HuH-7 (cell line): Measurements from ENCODE around the gene WDR64.

Experiments used
- DNase-seq: peaks from one replicate; pipeline ENCODE4 v3.0.0; 2011; ENCODE audit warnings: low spot score

Gene WDR64

DNA sequence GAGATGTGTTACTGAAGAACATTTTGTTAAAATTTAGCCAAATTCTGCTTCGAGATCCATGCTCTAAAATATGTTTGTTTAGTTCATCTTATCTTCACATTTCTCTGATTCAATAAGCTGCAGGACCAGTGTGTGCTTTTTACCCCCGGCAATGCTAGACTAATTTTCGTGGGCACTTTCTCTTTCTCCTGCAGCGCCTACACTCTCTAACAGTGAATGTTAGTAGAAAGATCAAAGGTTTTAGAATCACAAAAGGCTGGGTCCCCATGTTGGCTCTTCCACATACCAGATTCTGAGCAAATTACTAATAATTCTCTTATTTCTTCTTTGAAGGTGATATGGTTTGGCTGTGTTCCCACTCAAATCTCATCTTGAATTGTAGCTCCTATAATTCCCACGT, 20.4 kb upstream of the WDR64 start:
- DNase-seq: no peak

DNA sequence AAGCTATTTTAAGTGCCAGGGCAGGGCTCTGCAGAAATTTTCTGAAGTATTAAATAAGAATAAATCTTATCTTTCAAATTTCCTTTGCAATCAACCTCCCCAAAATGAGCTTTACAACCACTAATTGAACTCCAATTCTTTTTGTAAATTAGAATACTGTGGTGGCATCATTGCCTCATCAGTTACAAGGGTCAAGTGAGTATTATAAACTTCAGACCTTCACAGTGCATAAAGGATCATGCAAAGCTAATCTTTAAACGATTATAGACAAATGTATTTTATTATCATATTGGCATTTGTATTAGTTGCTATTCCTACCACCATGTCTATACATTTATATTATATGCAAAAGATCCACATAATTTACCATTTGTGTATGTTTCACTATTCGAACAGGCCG, 19.1 kb upstream of the WDR64 start:
- no peak for DNase-seq

DNA sequence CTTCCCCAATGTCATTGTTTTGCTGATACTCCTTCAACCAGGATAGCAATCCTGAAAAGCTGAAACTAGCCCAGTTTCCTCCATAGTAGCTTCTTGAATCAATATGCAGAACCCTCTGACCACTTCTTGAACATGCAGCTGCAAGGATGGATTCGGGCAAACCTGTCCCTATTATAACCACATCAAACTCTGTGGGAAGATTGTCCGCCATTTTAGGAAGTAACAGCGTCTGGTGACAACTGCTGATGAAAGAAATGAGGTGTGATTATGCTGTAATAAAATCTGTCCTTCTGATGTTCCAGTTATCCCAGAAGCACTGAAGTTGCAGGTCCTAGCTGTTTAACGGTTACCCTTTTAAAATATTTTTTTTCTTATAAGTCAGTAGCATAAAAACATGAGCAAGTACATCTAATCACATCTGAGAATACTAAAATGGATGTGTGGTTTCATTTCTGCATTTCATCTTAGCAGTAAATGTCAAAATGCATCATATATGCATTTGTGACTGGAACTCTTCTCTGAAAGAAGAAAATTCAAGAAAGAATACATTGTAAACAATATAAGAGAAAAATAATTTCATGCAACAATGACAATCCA, 16.4 kb upstream of the WDR64 start:
- DNase-seq: no peak

DNA sequence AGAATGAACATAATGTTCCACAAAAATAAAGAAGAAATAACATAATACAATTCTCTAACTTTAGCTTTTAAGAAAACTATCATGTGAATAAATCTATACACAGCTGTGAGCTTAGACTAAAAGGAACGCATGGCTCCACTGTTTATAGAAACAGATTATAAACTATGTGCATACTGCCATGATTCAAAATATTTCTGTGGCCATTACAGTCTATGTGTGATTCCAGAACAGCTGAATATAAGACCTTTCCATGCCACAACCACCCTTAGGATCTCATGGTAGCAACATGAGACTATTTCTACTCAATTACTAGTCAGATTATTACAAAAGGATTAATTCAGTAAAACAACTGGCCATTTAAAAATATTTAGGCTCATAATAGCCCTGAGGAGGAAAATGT, 15.8 kb upstream of the WDR64 start:
- no peak for DNase-seq

DNA sequence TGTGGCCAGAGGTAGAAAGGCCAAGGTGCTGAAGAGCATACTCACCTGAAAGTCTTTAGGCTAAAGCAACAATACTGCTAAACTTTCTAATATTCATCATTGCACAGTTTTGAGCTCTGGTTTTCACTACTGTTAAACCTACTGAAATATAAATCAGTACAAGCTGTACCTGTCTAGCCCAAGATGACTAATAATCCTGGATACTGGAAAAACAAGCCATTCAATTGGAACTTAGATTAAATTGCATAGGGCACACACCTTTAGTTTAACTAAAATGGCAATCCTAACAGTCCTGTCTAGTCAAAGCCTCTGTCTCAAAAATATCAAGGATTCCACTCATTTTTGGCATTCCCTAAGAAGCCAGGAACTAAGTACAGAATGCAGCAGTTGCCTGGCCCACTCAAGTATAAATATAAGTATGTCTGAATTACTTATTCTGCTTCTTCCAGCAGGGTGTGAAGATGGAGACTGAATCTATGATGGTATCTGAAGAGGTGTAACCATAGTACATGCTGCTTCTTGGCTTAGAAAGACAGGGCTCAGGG, 15.0 kb upstream of the WDR64 start:
- no peak for DNase-seq

DNA sequence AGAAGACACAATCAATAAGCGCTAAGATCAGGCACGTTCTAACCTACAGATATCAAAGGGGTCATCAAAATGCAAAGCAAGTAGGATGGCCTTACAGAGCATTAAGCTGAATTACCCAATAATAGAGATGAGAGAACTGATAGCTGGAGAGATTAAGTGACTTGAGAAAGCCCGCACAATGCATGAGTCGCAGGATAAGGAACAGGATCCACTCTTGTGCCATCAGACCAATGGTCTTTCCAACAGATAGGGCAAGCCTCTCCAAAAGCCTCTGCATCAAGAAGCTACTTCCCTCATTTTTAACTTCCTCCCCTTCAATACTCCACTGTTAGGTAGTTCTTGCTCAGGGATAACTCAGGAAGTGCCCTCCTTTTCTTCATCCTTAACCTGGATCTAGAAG, 14.5 kb upstream of the WDR64 start:
- no peak for DNase-seq

DNA sequence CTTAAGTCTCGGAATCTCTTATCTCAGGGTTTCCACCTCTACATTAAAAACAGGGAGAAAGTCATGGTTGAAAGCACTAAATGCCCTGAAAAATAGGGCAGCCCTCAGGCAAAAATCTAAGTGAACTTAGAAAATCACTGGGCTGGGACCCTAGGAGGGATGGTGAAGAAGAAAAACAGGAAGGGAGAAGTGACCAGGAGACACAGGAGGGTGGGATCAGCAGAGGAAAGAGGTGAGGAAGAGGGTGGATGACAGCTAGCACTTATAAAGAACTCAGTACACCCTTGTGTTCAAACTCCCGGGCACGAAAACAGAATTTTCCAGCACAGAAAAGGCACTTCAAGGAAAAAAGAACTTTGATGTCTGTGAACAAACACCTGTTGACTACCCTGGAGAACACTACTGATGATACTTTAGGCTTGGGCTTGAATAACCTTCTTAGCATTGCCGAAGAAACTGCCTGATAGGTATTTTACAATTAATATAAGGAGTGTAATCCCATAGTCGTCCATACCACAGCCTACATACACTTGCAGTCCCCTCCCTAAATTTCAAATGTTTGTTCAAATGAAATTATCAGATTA, 13.9 kb upstream of the WDR64 start:
- DNase-seq: no peak

DNA sequence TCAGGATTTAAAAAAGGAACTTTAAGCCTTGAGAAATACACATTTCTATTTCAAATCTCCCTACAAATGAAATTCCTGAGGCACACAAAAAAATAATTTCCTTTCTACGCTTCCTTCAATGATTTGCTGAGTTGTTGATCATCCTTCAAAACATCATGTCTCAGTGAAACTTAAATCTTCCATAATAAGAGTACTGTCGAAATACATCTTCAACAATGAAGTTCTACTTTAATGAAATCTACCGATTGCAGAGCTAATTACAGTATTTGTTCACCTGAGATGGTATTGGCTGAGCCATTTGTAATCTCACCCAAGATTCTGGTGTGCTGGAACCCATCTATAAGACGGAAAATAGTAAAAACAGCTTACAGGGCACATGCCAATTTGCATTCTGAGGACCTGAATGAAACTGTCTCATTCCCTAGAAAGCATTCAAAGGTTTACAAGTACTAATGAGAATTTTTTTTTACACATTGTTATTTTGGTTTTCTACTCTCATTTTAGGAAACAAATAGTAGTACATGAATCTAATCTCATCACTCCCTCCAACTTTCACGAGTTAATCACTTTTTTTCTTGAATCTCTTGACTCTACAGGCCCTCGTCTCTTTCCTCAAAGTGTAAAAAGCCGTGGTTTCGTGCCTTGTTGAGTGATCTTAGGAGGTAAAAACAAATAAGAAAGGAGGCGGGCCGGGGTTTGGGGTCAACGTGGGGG, 13.0 kb upstream of the WDR64 start:
- DNase-seq: no peak

DNA sequence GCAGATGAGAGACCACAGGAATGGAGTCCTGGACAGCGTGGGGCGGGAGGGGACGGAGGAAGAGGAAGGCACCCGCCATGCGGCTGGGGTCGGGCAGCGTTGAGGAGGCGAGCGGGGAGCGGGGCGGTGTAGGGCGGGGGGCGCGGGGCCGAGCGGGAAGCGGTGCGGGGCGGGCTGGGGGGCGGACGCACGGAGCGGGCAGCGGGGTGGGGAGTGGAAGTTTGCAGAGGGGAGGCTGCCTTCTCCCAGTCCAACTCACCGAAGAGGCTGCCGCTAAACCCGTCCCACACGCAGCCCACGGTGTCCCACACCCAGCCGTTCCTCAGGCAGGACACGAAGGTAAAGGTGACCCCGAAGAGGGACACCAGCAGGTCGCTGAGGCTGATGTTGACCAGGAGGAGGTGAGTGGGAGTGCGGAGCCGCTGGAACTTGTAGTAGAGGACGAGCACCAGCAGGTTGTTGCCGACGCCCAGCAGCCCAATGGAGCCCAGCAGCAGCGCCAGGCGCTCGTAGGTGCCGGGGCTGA, 12.4 kb upstream of the WDR64 start:
- DNase-seq: peak; percentile 52

DNA sequence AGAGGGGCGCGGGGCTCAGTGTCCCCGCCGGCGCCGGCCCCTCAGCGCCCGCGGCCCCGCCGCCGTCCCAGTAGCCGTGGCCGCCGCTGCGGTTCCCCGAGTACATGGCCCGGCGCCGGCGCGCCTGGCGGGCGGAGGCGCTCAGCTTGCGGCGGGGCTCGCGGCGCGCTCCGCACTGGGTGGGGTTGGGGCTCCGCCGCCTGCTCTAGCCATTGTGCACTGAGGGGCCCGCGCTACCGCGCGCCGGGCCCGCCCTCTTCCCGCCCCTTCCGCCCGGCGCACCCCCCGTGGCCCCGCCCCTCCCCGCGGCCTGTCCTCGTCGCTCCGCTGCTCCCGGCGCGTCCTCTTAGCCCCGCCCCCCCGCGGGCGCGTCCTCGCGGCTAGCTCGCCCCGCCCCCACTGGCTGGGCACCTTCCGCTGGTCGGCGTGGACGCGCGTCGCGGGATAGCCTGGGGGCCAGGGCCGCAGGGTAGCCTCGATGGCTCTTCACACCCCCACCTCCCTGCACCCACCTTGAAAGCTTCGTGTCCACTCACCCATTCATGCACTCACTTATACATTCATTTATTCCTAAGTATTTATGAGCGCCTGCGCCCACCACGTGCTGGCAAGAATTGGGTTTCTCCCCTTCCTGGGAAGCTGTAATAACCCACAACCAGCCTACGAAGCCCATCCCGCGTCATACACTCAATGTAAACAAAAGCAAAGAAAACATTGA, 11.8 kb upstream of the WDR64 start, which contains the start of the genes CHML and OPN3:
Gene CHML, minus strand, starts transcription at position 221 of the 718 bp plus-strand sequence. CDS start 4,603 bp downstream, outside the sequence.
Gene OPN3, minus strand, starts transcription at position 221 of the 718 bp plus-strand sequence. Its CDS starts 115 bp downstream, at position 106.
- DNase-seq: peak; percentile 83

DNA sequence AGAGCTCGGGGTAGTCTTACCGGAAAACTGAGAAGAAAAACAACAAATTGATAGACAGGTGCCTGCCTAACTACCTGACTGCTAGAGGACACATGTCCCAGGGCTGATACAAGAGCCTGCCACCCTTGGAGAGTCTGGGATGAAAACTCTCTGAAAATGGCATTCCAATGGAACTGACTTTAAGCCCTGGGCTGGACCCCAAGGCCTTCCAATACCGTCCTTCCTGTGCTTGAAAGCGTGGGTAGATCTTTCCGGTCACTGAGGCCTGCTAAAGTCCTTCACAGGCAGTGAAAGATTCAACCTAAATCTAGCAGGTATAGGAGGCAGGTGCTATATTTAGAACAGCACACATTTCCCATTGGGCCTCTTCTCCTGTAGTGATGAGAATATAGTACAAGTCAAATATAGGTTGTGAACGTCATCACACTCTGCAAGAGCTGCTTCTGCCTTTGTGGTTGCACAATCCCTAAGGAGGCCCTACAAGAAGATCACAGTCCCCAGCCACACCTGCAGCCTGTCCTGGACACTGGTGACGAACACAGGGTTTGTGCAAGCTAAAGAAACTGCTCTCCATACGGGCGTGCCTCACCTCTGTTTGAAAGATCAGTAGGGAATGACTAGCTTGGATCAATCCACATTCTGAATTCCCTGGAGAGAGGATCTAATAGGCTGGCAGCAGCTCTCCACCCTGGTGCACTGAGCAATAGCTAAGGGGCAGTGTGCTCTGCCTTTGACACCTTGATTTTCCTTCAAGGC, 11.0 kb upstream of the WDR64 start:
- peak; percentile 20 for DNase-seq

DNA sequence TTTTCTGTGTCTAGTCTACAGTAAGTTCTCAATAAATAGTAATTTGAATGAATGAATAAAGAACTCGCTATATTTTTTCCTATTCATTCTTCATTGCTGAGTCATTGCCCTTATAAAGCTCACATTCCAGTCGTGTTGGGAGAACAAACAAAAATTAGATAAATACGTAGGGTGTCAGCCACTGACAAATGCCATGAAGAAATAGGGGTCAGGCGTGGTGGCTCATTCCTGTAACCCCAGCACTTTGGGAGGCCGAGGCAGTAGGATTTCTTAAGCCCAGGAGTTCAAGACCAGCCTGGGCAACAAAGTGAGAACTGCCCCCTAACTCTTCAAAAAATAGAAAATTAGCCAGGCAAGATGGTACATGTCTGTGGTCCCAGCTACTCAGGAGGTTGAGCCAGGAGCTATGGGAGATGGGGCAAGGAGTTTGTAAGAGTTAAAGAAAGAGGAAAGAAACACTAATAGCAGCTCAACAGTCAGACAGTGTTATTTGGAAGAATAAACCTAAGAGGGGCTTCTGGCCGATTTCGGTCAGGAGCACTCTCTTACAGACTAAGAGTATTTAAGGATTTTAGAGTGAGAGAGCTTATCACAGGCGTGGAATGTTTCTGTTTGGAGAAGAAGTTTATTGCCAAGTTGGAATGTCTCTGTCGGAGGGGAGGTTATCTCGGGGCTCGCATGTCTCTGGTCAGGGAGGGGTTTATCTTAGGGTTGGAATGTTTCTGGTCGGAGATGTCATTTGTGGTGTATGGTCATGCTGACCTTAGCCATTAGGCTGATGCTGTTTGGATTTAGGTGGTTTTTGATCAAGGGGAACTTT, 10.1 kb upstream of the WDR64 start:
- peak; percentile 32 for DNase-seq

DNA sequence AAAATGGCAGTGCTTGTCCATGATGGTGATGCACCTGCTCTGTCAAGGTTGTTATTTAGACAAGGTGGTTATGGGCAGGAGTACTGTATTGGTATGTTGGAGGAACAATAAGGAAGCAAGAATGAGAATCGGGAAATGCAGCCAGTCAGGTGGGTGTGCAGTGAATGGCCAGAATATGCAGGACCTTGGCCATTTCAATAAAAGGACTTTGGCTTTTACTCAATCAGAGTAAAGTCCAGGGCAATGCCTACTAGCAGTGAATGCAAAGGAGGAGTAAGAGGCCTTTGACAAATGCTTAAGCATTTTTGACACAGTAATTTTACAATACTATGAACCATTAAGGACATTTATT, 9.5 kb upstream of the WDR64 start:
- no peak for DNase-seq

DNA sequence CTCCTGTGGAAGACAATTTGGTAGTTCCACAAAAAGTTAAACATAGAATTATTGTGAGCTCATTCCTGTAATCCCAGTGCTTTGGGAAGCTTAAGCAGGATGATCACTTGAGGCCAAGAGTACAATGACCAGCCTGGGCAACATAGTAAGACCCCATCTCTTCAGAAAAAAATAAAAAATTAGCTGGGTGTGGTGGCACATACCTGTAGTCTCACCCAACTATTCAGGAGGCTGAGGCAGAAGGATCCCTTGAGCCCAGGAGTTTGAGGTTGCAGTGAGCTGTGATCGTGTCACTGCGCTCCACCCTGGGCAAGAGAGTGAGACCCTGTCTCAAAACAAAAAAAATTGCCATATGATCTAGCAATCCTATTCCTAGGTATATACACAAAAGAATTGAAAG, 7.8 kb upstream of the WDR64 start:
- DNase-seq: no peak

DNA sequence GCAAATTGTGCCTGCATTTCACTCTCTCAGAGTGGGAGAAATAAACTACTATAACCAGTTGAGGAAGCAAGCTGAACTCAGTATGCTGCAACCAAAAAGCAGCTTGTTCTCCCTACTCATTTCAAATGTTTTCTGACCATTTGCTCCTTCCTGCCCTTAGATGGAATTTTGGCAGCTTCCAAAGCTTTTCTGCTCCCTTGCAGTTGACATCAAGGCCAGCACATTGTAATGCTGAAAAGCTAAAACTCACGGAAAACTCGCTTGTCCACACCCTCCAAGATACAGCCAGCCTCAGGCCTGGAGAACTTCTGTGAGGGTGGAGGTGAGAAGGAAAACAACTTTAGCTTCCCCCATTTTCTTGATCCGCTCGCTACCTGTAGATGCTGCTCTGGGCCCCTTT, 6.9 kb upstream of the WDR64 start:
- DNase-seq: no peak

DNA sequence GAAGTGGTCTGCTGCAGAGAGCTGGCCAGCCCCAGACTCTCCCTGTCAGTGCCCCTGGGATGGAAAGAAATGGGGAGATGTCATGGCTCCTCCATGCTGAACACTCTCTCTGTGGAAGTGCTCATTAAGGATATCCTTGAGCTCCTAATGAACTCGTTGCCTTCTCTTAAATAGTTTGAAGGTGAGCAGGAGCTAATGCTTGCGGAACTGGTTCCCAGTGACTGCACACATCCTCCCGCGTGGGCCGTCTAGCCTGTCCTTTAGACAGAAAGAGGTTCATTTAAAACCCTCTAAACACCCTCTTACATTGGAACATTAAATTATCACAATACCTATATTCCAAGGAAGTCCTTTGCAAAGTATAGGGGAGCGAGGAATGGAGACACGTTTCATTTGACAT, 5.9 kb upstream of the WDR64 start:
- DNase-seq: no peak

DNA sequence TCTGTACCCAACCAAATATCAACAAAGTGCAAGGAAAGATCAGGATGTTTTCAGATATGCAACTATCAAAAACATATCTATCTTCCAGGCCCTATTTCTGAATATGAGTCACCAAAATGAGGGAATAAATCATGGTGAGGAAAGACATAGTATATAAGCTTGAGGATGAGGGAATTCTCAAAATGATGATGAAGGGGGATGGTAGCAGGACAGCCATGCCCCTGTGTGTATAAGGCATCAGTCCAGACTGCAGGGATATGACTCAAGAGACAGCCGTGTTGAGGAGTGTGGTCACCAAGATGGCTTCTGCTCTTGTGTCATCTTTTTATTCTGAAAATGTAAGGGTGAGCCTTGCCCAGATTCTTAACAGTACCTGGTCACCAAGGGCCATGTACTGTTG, 4.4 kb upstream of the WDR64 start:
- no peak for DNase-seq

DNA sequence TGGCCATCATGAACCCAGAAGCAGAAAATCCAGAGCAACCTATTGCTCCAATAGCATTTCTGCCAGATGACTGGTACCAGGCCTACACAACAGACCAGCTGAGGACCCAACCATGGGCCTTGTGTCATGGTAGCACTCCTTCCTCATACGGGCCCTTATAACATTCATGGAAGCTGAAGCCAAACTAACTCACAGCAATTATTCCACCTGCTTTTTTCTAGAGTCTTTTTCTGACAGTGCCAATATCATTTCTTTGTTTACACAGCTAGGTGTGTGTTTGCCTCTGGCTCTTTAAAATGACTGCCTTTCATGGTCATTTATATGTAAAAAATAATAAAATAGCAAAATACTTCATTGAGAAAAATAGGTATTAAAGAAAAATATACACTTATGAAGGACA, 3.9 kb upstream of the WDR64 start:
- no peak for DNase-seq

DNA sequence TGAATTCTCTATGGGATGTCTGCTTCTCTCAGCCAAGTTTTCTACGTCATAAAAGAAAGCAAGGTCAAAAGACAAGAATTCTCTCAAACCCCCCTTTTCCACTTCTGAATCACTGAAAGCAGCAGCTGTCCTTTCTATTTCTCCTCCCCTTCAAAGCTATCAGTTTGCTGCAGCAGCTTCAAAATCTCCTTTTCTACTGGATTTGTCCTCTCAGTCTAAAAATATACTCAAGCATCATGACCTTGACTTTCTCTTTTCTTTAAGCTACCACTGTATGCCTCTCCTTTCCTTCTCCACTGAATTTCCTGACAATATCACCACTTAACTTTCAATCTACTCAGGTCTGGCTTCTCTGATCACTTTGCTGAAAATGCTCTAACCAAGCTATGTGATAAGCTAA, 1.9 kb downstream of the WDR64 start:
- DNase-seq: no peak

DNA sequence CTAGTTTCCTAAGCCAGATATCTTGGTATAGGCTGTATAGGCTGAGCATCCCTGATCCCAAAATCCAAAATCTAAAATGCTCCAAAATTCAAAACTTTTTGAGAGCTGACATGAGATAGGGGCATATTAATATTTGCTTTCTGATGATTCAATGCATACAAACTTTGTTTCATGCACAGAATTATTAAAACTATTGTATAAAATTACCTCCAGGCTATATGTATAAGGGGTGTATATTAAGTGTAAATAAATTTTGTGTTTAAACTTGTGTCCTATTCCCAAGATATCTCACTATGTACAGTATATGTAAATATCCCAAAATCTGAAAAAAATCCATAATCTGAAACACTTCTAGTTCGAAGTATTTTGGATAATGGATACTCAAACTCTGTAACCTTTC, 2.6 kb downstream of the WDR64 start:
- DNase-seq: no peak
